GM21576 (cell line): Measurements from ENCODE around the gene CCDC197.

Source experiments
- ATAC-seq: cut with Tn5 transposase; IDR thresholded peaks from one replicate; pipeline ENCODE4 v1.9.1; 2021; ENCODE audit warnings: mild to moderate bottlenecking, moderate library complexity; ENCODE audit not compliant: unreplicated experiment

The CCDC197 gene

GRCh38 chr14:93976477-93977057, 20.5 kb upstream of the CCDC197 start, which contains the start of gene ASB2:
TSS of gene ASB2 (minus strand) at chr14:93976570. CDS start at chr14:93964539, 12,031 bp downstream.
- peak; percentile 12 for ATAC-seq

GRCh38 chr14:93977171-93977570, 19.9 kb upstream of the CCDC197 start:
- no peak for ATAC-seq

- ATAC-seq = peak; percentile 35
Observed at GRCh38 chr14:93977790-93978581, 19.1 kb upstream of the CCDC197 start.

GRCh38 chr14:93978735-93979134, 18.4 kb upstream of the CCDC197 start:
- no peak for ATAC-seq

- ATAC-seq = no peak
Observed at GRCh38 chr14:93980456-93981201, 16.5 kb upstream of the CCDC197 start.

- ATAC-seq = no peak
Observed at GRCh38 chr14:93981316-93982229, 15.5 kb upstream of the CCDC197 start.

- no peak for ATAC-seq
Observed at GRCh38 chr14:93982230-93983007, 14.7 kb upstream of the CCDC197 start.

- ATAC-seq = no peak
Observed at GRCh38 chr14:93984070-93984469, 13.0 kb upstream of the CCDC197 start.

- ATAC-seq = no peak
Observed at GRCh38 chr14:93984987-93985410, 12.1 kb upstream of the CCDC197 start.

- no peak for ATAC-seq
Observed at GRCh38 chr14:93986955-93987354, 10.1 kb upstream of the CCDC197 start.

- no peak for ATAC-seq
Observed at GRCh38 chr14:93987376-93987775, 9.7 kb upstream of the CCDC197 start.

GRCh38 chr14:93987815-93988476, 9.2 kb upstream of the CCDC197 start:
- no peak for ATAC-seq

GRCh38 chr14:93989939-93990338, 7.2 kb upstream of the CCDC197 start:
- peak; percentile 69 for ATAC-seq

GRCh38 chr14:93991212-93991611, 5.9 kb upstream of the CCDC197 start:
- ATAC-seq = no peak

GRCh38 chr14:93991649-93992048, 5.5 kb upstream of the CCDC197 start:
- no peak for ATAC-seq

- no peak for ATAC-seq
Observed at GRCh38 chr14:93993382-93993781, 3.7 kb upstream of the CCDC197 start.

GRCh38 chr14:93994919-93995682, 2.0 kb upstream of the CCDC197 start:
- ATAC-seq = no peak

- ATAC-seq = no peak
Observed at GRCh38 chr14:93996130-93996695, 888 bp upstream of the CCDC197 start.
